Coronary artery (tissue), 2 donors: Measurements from ENCODE around the gene FOSL1.
A peak's percentile ranks its signal among the peaks of the same experiment; 100 is the strongest.

ENCODE experiments used
- DNase-seq: peaks from one replicate; pipeline ENCODE4 v3.0.0-alpha.2; 2017; ENCODE audit warnings: low spot score
- H3K27ac ChIP-seq, 2 donors: fragments of 200-600 bp; sonication (generic); one replicate each; pipeline ENCODE4 v1.5.1; 2016 to 2019
- H3K4me3 ChIP-seq: fragments of 200-600 bp; sonication (generic); 2 replicates; pipeline ENCODE4 v1.5.1; 2016; ENCODE audit warnings: mild to moderate bottlenecking, moderate library complexity
- TF ChIP-seq, protein P1 (sequence below): fragments of 200-600 bp; sonication (generic); IDR thresholded peaks from one replicate; pipeline ENCODE4 v1.5.1; 2019; ENCODE audit warnings: antibody characterized with exemption

FOSL1 gene

DNA sequence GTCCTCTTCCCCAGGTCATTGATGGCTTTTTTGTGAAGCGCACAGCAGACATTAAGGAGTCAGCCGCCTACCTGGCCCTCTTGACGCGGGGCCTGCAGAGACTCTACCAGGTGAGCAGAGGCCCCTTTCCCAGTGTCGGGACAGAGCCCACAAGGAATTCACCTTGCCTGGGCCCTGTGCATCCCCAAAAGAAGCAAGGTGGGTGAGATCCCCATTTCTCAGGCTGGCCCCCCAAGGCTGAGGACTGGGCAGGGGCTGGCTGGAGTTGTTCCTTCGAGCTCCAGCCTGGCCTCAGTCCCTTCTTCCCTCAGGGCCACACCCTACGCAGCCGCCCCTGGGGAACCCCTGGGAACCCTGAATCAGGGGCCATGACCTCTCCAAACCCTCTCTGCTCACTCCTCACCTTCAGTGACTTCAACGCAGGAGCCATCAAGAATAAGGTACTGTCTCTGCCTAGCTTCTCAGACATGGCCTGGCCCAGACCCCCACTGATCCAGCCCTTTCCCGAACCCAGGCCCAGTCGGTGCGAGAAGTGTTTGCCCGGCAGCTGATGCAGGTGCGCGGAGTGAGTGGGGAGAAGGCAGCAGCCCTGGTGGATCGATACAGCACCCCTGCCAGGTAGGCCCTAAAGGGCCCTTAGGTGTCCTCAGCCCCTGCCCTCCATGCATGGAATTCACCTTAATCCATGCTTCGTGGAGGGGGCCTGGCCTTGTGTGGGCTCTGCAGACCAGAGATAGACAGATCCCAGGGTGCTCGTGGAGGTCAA, 35.3 kb downstream of the FOSL1 start:
- Histone ChIP-seq H3K4me3 (no peak overlapping the region), H3K27ac (no peak overlapping the region)
- DNase-seq: no peak
- TF ChIP-seq, protein P1, sequence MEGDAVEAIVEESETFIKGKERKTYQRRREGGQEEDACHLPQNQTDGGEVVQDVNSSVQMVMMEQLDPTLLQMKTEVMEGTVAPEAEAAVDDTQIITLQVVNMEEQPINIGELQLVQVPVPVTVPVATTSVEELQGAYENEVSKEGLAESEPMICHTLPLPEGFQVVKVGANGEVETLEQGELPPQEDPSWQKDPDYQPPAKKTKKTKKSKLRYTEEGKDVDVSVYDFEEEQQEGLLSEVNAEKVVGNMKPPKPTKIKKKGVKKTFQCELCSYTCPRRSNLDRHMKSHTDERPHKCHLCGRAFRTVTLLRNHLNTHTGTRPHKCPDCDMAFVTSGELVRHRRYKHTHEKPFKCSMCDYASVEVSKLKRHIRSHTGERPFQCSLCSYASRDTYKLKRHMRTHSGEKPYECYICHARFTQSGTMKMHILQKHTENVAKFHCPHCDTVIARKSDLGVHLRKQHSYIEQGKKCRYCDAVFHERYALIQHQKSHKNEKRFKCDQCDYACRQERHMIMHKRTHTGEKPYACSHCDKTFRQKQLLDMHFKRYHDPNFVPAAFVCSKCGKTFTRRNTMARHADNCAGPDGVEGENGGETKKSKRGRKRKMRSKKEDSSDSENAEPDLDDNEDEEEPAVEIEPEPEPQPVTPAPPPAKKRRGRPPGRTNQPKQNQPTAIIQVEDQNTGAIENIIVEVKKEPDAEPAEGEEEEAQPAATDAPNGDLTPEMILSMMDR: no peak

DNA sequence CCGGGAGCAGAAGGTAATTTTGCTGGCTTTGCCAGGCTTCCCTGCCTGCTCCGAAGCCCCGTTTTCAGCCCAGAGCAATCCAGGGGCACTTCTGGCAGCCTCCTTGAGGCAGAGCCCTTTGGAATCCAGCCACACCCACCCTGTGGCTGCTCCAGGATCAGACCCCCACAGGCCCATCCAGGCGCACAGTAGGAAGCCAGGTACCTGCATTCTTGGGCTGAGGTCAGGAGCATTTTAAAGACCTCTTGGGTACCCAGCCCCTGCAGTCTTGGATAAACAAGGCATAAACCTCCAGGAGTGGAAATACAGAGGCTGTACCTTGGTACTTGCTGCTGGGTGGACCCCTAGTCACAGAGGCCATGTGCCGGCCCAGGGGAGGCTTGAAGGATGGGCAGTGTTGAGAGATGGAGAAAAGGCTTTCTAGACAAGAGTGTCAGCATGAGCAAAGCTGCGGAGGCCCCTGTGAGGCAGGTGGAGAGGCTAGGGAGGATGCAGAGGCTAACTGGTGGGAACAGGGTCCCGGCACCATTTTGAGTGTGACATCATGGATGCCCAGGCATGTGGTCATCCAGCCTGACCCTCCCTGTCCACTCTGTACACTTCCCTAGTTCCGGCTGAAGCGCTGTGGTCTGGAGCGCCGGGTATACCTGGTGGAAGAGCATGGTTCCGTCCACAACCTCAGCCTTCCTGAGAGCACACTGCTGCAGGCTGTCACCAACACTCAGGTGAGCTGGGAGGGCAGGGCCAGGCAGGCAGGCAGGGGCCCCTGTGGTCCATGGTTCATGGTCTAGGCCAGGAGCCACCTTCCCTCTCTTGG, 36.1 kb downstream of the FOSL1 start:
- H3K27ac ChIP-seq: peak overlapping the region in 1 of 2 donors; percentile 100
- TF ChIP-seq, protein P1: no peak

DNA sequence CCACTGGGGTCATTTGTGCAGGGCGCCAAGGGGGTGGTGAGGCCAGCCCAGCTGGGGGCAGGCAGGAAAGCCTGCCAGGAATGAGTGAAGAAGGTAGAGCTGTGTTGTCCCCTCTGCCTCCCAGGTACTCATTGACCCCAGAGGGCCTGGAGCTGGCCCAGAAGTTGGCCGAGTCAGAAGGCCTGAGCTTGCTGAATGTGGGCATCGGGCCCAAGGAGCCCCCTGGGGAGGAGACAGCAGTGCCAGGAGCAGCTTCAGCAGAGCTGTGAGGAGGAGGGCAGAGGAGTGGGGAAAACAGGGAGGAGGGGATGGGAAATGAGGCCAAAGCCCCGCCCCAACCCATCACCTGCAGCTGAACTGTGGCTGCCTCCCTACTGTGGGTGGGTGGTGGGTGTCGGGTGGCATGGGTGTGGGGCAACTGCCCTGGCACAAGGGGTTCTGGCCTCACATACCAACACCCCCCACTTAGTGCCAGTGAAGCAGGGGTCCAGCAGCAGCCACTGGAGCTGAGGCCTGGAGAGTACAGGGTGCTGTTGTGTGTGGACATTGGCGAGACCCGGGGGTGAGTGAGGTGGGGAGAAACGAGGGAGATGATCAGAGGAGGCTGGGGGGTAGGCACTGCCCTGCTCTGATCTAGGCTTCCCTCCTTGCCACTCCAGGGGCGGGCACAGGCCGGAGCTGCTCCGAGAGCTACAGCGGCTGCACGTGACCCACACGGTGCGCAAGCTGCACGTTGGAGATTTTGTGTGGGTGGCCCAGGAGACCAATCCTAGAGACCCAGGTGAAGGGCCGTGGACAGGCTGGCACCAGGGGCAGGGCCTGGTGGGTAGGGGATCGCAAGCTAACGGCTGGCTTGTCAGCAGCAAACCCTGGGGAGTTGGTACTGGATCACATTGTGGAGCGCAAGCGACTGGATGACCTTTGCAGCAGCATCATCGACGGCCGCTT, 37.0 kb downstream of the FOSL1 start:
- no peak overlapping the region for H3K4me3 ChIP-seq
- TF ChIP-seq, protein P1: no peak
- H3K27ac ChIP-seq: peak overlapping the region in 1 of 2 donors; percentile 100
- peak; percentile 73 for DNase-seq

More for the DNA sequence above, 36.1 kb downstream of the FOSL1 start:
- peak; percentile 68 for DNase-seq
- no peak overlapping the region for H3K4me3 ChIP-seq

DNA sequence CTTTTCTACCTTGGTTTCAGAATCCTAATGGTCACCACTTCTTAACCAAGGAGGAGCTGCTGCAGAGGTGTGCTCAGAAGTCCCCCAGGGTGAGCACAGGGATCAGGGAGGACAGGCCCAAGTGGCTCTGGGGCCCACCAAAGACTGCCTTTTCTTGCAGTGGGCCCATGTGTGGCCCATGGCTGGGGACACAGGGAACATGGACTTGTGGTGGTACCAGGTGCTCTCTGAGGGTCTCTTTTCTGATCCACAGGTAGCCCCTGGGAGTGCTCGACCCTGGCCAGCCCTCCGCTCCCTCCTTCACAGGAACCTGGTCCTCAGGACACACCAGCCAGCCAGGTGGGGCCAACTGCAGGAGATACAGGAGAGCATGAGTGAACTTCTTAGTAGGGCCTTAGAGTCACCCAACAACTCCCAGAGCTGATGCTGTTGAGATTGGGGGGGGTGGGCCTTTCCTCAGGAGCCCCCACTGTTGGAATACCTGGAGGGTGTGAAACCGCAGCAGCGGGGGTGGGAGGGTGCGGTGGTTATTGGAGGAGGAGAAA, 37.9 kb downstream of the FOSL1 start:
- peak overlapping the region in 1 of 2 donors; percentile 100 for H3K27ac ChIP-seq

DNA sequence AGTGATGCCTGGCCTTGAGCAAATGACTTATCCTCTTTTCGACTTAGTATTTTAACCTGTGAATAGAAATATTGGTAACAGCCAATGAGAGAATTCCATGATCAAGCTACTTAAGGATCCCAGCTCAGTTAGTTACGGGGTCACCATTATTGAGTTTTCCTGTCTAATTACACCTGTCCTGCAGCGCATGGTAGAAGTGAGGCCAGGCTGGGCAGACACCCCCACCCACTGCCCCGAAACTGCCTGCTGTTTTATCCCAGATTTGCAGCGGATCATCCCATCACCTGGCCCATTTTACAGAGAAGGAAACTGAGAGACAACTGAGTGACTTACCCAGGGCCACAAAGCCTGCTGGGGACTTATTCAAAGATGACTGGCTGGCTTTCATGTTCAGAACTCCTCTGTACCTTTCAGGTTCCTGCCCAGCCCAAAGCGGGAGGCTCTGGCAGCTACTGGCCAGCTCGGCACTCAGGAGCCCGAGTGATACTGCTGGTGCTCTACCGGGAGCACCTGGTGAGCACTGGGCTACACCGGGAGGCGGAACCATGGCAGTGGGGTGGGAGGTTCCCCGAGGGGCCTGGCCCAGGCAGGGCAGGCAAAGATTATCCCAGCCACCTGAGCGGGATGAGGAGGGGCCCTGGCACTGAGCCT, 38.5 kb downstream of the FOSL1 start:
- TF ChIP-seq, protein P1: no peak
- no peak for DNase-seq
- H3K27ac ChIP-seq: peak overlapping the region; percentile 92 to 100
- peak overlapping the region; percentile 98 for H3K4me3 ChIP-seq

More for the DNA sequence above, 37.9 kb downstream of the FOSL1 start:
- TF ChIP-seq, protein P1: no peak
- H3K4me3 ChIP-seq: peak overlapping the region; percentile 98
- DNase-seq: peak; percentile 74

DNA sequence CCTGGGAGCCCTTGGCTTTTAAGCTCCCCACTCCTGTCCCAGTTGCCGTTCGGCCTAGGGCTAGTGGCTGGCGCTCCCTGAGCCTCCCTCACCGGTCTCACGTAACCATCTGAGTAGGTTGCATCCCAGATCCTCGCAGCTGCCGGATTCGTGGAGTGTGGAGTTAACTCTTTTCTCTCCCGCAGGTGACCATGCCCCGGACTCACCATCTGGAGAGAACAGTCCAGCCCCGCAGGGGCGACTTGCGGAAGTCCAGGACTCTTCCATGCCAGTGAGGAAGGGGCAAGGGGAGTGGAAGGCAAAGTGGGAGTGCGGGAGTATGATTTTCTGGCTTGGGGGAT, 39.1 kb downstream of the FOSL1 start:
- Histone ChIP-seq H3K27ac (peak overlapping the region; percentile 92 to 100), H3K4me3 (peak overlapping the region; percentile 98)
- peak; percentile 80 for DNase-seq
- TF ChIP-seq, protein P1: no peak
